KOPT-K1 (cell line): ENCODE data around the gene CD59.

ENCODE experiments used
- H3K27ac ChIP-seq: fragments of 200-600 bp; sonication (generic); 2 replicates; pipeline ENCODE4 v1.5.1; 2016; ENCODE audit warnings: antibody characterized with exemption, mild to moderate bottlenecking, low read depth, low read length; ENCODE audit not compliant: poor library complexity, severe bottlenecking
- H3K36me3 ChIP-seq: fragments of 200-600 bp; sonication (generic); 2 replicates; pipeline ENCODE4 v1.5.1; 2017; ENCODE audit warnings: antibody characterized with exemption, mild to moderate bottlenecking, low read length, moderate library complexity; ENCODE audit not compliant: insufficient read depth
- H3K9me3 ChIP-seq: fragments of 200-600 bp; sonication (generic); 2 replicates; pipeline ENCODE4 v1.5.1; 2017; ENCODE audit warnings: antibody characterized with exemption, low read length, mild to moderate bottlenecking; ENCODE audit not compliant: insufficient read depth, poor library complexity, severe bottlenecking

Gene CD59

GRCh38 chr11:33736148-33736812 is at the start of gene CD59:
CD59 (minus strand) TSS chr11:33736423; CDS start chr11:33722445, 13,978 bp downstream.
- no peaks in the 10 kb centered on the region for H3K36me3 ChIP-seq
- peak within 1 kb of the TSS; percentile 52 for H3K27ac ChIP-seq
- H3K9me3 ChIP-seq: no peaks in the 10 kb centered on the region

GRCh38 chr11:33785609-33786008 is 49.4 kb upstream of the CD59 start:
- no peaks in the 10 kb centered on the region for H3K9me3 ChIP-seq
- no peaks in the 10 kb centered on the region for H3K36me3 ChIP-seq
- no peak overlapping the region for H3K27ac ChIP-seq

- Histone ChIP-seq H3K36me3 (no peaks in the 10 kb centered on the region), H3K9me3 (no peaks in the 10 kb centered on the region), H3K27ac (no peak overlapping the region)
These were observed 43.8 kb upstream of the CD59 start for GRCh38 chr11:33779849-33780528.

GRCh38 chr11:33778675-33779074 is 42.5 kb upstream of the CD59 start:
- no peak overlapping the region for H3K27ac ChIP-seq
- no peaks in the 10 kb centered on the region for H3K9me3 ChIP-seq
- H3K36me3 ChIP-seq: no peaks in the 10 kb centered on the region

- Histone ChIP-seq H3K9me3 (no peaks in the 10 kb centered on the region), H3K27ac (no peak overlapping the region), H3K36me3 (no peaks in the 10 kb centered on the region)
These were observed 41.7 kb upstream of the CD59 start for GRCh38 chr11:33777906-33778305.

- Histone ChIP-seq H3K27ac (no peak overlapping the region), H3K9me3 (no peaks in the 10 kb centered on the region)
These were observed 39.7 kb upstream of the CD59 start for GRCh38 chr11:33775832-33776470.

GRCh38 chr11:33775467-33775807 is 39.2 kb upstream of the CD59 start:
- H3K27ac ChIP-seq: no peak overlapping the region
- no peaks in the 10 kb centered on the region for H3K36me3 ChIP-seq
- H3K9me3 ChIP-seq: no peaks in the 10 kb centered on the region

More at GRCh38 chr11:33775832-33776470, 39.7 kb upstream of the CD59 start:
- H3K36me3 ChIP-seq: no peaks in the 10 kb centered on the region

- no peak overlapping the region for H3K27ac ChIP-seq
- no peaks in the 10 kb centered on the region for H3K9me3 ChIP-seq
- H3K36me3 ChIP-seq: no peaks in the 10 kb centered on the region
These were observed 38.7 kb upstream of the CD59 start for GRCh38 chr11:33774736-33775466.

GRCh38 chr11:33773987-33774735 is 37.9 kb upstream of the CD59 start, which contains the start of gene FBXO3:
FBXO3 (minus strand) TSS chr11:33774520; CDS start chr11:33774497, 23 bp downstream.
- H3K9me3 ChIP-seq: no peaks in the 10 kb centered on the region
- no peaks in the 10 kb centered on the region for H3K36me3 ChIP-seq
- peak within 1 kb of the TSS; percentile 48 for H3K27ac ChIP-seq

- Histone ChIP-seq H3K9me3 (no peaks in the 10 kb centered on the region), H3K27ac (peak overlapping the region; percentile 48), H3K36me3 (peaks cover 4% of the 10 kb centered on the region; the same call in 1 of the 2 replicates)
These were observed 37.3 kb upstream of the CD59 start for GRCh38 chr11:33773404-33773986.

- H3K36me3 ChIP-seq: peaks cover 9% of the 10 kb centered on the region
- no peak overlapping the region for H3K27ac ChIP-seq
- H3K9me3 ChIP-seq: no peaks in the 10 kb centered on the region
These were observed 36.6 kb upstream of the CD59 start for GRCh38 chr11:33772870-33773269.

- Histone ChIP-seq H3K27ac (no peak overlapping the region), H3K9me3 (no peaks in the 10 kb centered on the region), H3K36me3 (peaks cover 15% of the 10 kb centered on the region)
These were observed 36.1 kb upstream of the CD59 start for GRCh38 chr11:33772300-33772699.

- no peaks in the 10 kb centered on the region for H3K9me3 ChIP-seq
- peaks cover 34% of the 10 kb centered on the region for H3K36me3 ChIP-seq
- no peak overlapping the region for H3K27ac ChIP-seq
These were observed 34.0 kb upstream of the CD59 start for GRCh38 chr11:33770236-33770635.

- Histone ChIP-seq H3K36me3 (peaks cover 41% of the 10 kb centered on the region), H3K9me3 (no peaks in the 10 kb centered on the region), H3K27ac (no peak overlapping the region)
These were observed 33.3 kb upstream of the CD59 start for GRCh38 chr11:33769542-33769941.
